Measurements from ENCODE around the gene RNF150.

Gene RNF150

GRCh38 chr4:141132709-141133145 is 542 bp downstream of the RNF150 start:
- Histone ChIP-seq H3K27me3 (ENCODE audit: insufficient read depth, poor library complexity, severe bottlenecking) (peaks cover 49% of the 10 kb centered on the region), H3K27ac (replicated peaks) (no peak overlapping the region), H3K4me3 (replicated peaks; ENCODE audit: insufficient read depth, low read length) (peak overlapping the region; percentile 42)
- DNase-seq (ENCODE audit: low read depth in 1 of 2, low spot score in 1 of 2) = no peak
- TF ChIP-seq POLR2AphosphoS5 (IDR thresholded peaks at IDR 0.05; ENCODE audit: low read depth) (no peak), SPI1 (IDR thresholded peaks at IDR 0.05; ENCODE audit: borderline replicate concordance, low read depth) (no peak), CTCF (IDR thresholded peaks at IDR 0.05; ENCODE audit: insufficient read depth, low read length) (no peak), GABPA (IDR thresholded peaks at IDR 0.05; ENCODE audit: low read depth) (no peak), REST (IDR thresholded peaks at IDR 0.05; ENCODE audit: insufficient replicate concordance, low read depth) (no peak)

GRCh38 chr4:141132072-141132708 is 1.1 kb downstream of the RNF150 start:
- peaks cover 49% of the 10 kb centered on the region for H3K27me3 ChIP-seq (ENCODE audit: insufficient read depth, poor library complexity, severe bottlenecking)
- DNase-seq (ENCODE audit: low read depth in 1 of 2, low spot score in 1 of 2) = no peak
- H3K27ac ChIP-seq (replicated peaks) = no peak overlapping the region
- H3K4me3 ChIP-seq (replicated peaks; ENCODE audit: insufficient read depth, low read length) = peak overlapping the region; percentile 42
- no peak for TF ChIP-seq SPI1 (IDR thresholded peaks at IDR 0.05; ENCODE audit: borderline replicate concordance, low read depth)
- no peak for TF ChIP-seq CTCF (IDR thresholded peaks at IDR 0.05; ENCODE audit: insufficient read depth, low read length)
- TF ChIP-seq REST (IDR thresholded peaks at IDR 0.05; ENCODE audit: insufficient replicate concordance, low read depth) = no peak
- no peak for TF ChIP-seq POLR2AphosphoS5 (IDR thresholded peaks at IDR 0.05; ENCODE audit: low read depth)
- TF ChIP-seq GABPA (IDR thresholded peaks at IDR 0.05; ENCODE audit: low read depth) = no peak

GRCh38 chr4:141131723-141132071 is 1.6 kb downstream of the RNF150 start:
- H3K4me3 ChIP-seq (replicated peaks; ENCODE audit: insufficient read depth, low read length) = no peak overlapping the region
- H3K27me3 ChIP-seq (ENCODE audit: insufficient read depth, poor library complexity, severe bottlenecking) = peaks cover 46% of the 10 kb centered on the region
- no peak overlapping the region for H3K27ac ChIP-seq (replicated peaks)
- no peak for DNase-seq (ENCODE audit: low read depth in 1 of 2, low spot score in 1 of 2)
- TF ChIP-seq POLR2AphosphoS5 (IDR thresholded peaks at IDR 0.05; ENCODE audit: low read depth) (no peak), REST (IDR thresholded peaks at IDR 0.05; ENCODE audit: insufficient replicate concordance, low read depth) (no peak), CTCF (IDR thresholded peaks at IDR 0.05; ENCODE audit: insufficient read depth, low read length) (no peak)
